ENCODE results near the gene NME3. TPM values are rescaled to one million over a fixed set of nuclear protein-coding genes. Genes with fewer than 3 reads are reported as not detected.
A peak's percentile ranks its signal among the peaks of the same experiment; 100 is the strongest.

NME3 gene
- total RNA-seq, 1 experiment from 2014 or later: 103 TPM

DNA sequence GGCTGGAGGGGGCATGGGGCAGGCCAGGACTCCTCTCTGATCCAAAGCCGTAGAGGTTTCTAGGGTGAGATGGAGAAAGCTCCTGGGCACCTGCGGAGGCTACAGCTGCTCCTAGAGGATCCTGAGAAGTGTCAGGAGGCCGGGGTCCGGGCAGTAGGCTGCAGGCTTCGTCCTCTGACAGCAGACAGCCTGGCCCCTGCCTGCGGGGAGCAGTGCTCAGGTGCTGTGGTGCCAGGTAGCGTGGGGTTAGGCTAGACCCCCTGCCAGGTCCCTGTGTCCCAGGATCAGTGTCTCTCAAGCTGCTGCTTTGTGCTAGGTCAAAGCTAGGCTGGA, 3.1 kb upstream of the NME3 start:
- Histone ChIP-seq H3K36me3 (ENCODE audit: control insufficient read depth in 1 of 2, insufficient read depth in 2 of 2, low read length in 2 of 2) (peaks cover 0 to 8% of the 10 kb centered on the region in 2 experiments; a peak in 3 of 4 replicates), H2AFZ (ENCODE audit: low read depth, low read length, poor library complexity, severe bottlenecking) (no peak overlapping the region), H3K27me3 (ENCODE audit: insufficient read depth, low read length) (no peaks in the 10 kb centered on the region), H3K4me1 (ENCODE audit: control insufficient read depth in 1 of 2, insufficient read depth in 2 of 2, low read length in 2 of 2) (peaks cover 13 to 25% of the 10 kb centered on the region in 2 experiments), H3K27ac (ENCODE audit: low read depth, low read length) (peak overlapping the region; percentile 95), H3K9ac (ENCODE audit: low read length) (peak overlapping the region; percentile 93), H3K9me2 (ENCODE audit: insufficient read depth) (no peaks in the 10 kb centered on the region), H3K79me2 (ENCODE audit: insufficient read depth, low read length) (peaks cover 52% of the 10 kb centered on the region), H3K9me3 (ENCODE audit: control insufficient read depth in 1 of 2, insufficient read depth in 1 of 2, low read depth in 1 of 2, low read length in 2 of 2) (no peaks in the 10 kb centered on the region), H4K20me1 (ENCODE audit: insufficient read depth) (peaks cover 5% of the 10 kb centered on the region; the same call in 1 of the 2 replicates), H3K4me3 (replicated peaks in 1 of 2; ENCODE audit: low read depth in 1 of 2, low read length in 2 of 2) (peak overlapping the region; percentile 88 to 97), H3K4me2 (ENCODE audit: low read length) (peak overlapping the region; percentile 100)
- CTCF ChIA-PET: interaction anchor here (1.3 to 1.7 kb wide), 2 partner anchors 8 to 68 kb away, joined by 3 to 9 read pairs; partner anchors contain the start of genes MAPK8IP3, NUBP2 and SPSB3
- TF ChIP-seq, protein P1, sequence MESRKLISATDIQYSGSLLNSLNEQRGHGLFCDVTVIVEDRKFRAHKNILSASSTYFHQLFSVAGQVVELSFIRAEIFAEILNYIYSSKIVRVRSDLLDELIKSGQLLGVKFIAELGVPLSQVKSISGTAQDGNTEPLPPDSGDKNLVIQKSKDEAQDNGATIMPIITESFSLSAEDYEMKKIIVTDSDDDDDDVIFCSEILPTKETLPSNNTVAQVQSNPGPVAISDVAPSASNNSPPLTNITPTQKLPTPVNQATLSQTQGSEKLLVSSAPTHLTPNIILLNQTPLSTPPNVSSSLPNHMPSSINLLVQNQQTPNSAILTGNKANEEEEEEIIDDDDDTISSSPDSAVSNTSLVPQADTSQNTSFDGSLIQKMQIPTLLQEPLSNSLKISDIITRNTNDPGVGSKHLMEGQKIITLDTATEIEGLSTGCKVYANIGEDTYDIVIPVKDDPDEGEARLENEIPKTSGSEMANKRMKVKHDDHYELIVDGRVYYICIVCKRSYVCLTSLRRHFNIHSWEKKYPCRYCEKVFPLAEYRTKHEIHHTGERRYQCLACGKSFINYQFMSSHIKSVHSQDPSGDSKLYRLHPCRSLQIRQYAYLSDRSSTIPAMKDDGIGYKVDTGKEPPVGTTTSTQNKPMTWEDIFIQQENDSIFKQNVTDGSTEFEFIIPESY (IDR thresholded peaks at IDR 0.05; ENCODE audit: extremely low read depth, insufficient replicate concordance, low read length): no peak
- TF ChIP-seq CBX3 (IDR thresholded peaks at IDR 0.05; ENCODE audit: low read depth): no peak
- no peak for TF ChIP-seq ZNF274 (IDR thresholded peaks at IDR 0.05; ENCODE audit: low read depth, low read length)
- TF ChIP-seq SRF (IDR thresholded peaks at IDR 0.05; ENCODE audit: low read depth): no peak
- intact Hi-C loops (cut with micrococcal nuclease): no loop called here
- no peak for ATAC-seq
- DNase-seq (ENCODE audit: low read depth, low spot score): no peak
- POLR2A ChIA-PET: no interaction called here
- RAD21 ChIA-PET (ENCODE audit: low non-redundant PET in 1 of 2, low total read pairs in 2 of 2, uncharacterized antibody in 2 of 2, unreplicated experiment in 2 of 2): no interaction called here
- BruUV-seq (replicated peaks): no TSS peak

DNA sequence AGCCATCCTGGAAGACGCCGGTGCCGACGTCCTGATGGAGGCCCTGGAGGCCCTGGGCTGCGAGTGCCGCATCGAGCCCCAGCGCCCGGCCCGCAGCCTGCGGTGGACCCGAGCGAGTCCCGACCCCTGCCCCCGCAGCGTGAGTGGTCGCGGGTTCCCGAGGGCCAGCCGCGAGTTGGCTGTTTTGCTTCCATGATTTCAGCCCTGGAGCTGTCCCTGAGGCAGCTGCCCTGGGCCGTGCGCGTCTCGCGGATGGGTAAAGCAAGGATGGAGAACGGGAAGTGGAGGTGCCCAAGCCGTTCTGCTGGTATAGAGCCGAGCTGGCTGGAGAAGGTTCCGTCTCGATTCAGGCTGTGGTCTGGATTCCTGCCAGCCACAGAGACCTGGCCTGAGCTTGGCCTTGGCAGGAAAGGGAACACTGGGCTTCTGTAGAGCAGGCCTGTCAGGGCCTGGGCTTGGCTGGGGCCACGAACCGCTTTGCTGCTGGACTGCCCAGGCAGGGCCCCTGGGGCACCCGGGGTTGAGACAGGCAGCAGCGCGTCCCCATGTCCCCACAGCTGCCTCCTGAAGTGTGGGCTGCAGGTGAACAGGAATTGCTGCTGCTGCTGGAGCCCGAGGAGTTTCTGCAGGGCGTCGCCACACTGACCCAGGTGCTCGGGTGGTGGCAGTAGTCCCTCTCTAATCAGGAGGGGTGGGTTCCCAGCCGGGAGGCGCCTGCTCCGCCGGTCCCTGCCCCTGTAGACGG, 2.5 kb upstream of the NME3 start:
- H3K9me2 ChIP-seq (ENCODE audit: insufficient read depth): no peaks in the 10 kb centered on the region
- no peak for ATAC-seq
- H3K27me3 ChIP-seq (ENCODE audit: insufficient read depth, low read length): no peaks in the 10 kb centered on the region
- TF ChIP-seq, protein P1 (IDR thresholded peaks at IDR 0.05; ENCODE audit: extremely low read depth, insufficient replicate concordance, low read length): no peak
- TF ChIP-seq RAD21 (IDR thresholded peaks at IDR 0.05; ENCODE audit: low read depth): no peak
- no peak for TF ChIP-seq EZH2 (IDR thresholded peaks at IDR 0.05)
- TF ChIP-seq TCF7L2 (IDR thresholded peaks at IDR 0.05; ENCODE audit: borderline replicate concordance, extremely low read depth, insufficient read depth, insufficient read length): no peak
- no peak for TF ChIP-seq SP1 (IDR thresholded peaks at IDR 0.05; ENCODE audit: low read depth)
- TF ChIP-seq, protein P2, sequence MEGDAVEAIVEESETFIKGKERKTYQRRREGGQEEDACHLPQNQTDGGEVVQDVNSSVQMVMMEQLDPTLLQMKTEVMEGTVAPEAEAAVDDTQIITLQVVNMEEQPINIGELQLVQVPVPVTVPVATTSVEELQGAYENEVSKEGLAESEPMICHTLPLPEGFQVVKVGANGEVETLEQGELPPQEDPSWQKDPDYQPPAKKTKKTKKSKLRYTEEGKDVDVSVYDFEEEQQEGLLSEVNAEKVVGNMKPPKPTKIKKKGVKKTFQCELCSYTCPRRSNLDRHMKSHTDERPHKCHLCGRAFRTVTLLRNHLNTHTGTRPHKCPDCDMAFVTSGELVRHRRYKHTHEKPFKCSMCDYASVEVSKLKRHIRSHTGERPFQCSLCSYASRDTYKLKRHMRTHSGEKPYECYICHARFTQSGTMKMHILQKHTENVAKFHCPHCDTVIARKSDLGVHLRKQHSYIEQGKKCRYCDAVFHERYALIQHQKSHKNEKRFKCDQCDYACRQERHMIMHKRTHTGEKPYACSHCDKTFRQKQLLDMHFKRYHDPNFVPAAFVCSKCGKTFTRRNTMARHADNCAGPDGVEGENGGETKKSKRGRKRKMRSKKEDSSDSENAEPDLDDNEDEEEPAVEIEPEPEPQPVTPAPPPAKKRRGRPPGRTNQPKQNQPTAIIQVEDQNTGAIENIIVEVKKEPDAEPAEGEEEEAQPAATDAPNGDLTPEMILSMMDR (IDR thresholded peaks at IDR 0.05 in 2 of 3, conservative IDR thresholded peaks at IDR 0.05 in 1 of 3; ENCODE audit: borderline replicate concordance in 1 of 3, insufficient read depth in 1 of 3, low read depth in 2 of 3, low read length in 2 of 3): no peak
- no peak for TF ChIP-seq FOSL1 (IDR thresholded peaks at IDR 0.05; ENCODE audit: low read depth)
- no peak for TF ChIP-seq EGR1 (IDR thresholded peaks at IDR 0.05; ENCODE audit: low read depth)
- TF ChIP-seq ELF1 (IDR thresholded peaks at IDR 0.05; ENCODE audit: borderline replicate concordance, low read depth): no peak
- no peak overlapping the region for H2AFZ ChIP-seq (ENCODE audit: low read depth, low read length, poor library complexity, severe bottlenecking)
- peaks cover 5% of the 10 kb centered on the region; the same call in 1 of the 2 replicates for H4K20me1 ChIP-seq (ENCODE audit: insufficient read depth)
- DNase-seq (ENCODE audit: low read depth, low spot score): no peak
- H3K4me2 ChIP-seq (ENCODE audit: low read length): peak overlapping the region; percentile 100
- RAD21 ChIA-PET (ENCODE audit: low non-redundant PET in 1 of 2, low total read pairs in 2 of 2, uncharacterized antibody in 2 of 2, unreplicated experiment in 2 of 2): no interaction called here
- H3K4me3 ChIP-seq (replicated peaks in 1 of 2; ENCODE audit: low read depth in 1 of 2, low read length in 2 of 2): peak overlapping the region; percentile 88 to 97
- peak overlapping the region; percentile 95 for H3K27ac ChIP-seq (ENCODE audit: low read depth, low read length)
- H3K4me1 ChIP-seq (ENCODE audit: control insufficient read depth in 1 of 2, insufficient read depth in 2 of 2, low read length in 2 of 2): peaks cover 14 to 29% of the 10 kb centered on the region in 2 experiments
- CTCF ChIA-PET: interaction anchor here (1.3 to 1.7 kb wide), 2 partner anchors 9 to 68 kb away, joined by 3 to 9 read pairs; partner anchors contain the start of genes MAPK8IP3, NUBP2 and SPSB3
- POLR2A ChIA-PET: no interaction called here
- intact Hi-C loops (cut with micrococcal nuclease): loop anchor here (1.0 kb wide), 1 partner anchor 8 kb away; the partner anchor contains the start of genes NUBP2 and SPSB3
- H3K9me3 ChIP-seq (ENCODE audit: control insufficient read depth in 1 of 2, insufficient read depth in 1 of 2, low read depth in 1 of 2, low read length in 2 of 2): no peaks in the 10 kb centered on the region
- H3K9ac ChIP-seq (ENCODE audit: low read length): peak overlapping the region; percentile 93
- TSS peak; percentile 20 for BruUV-seq (replicated peaks)
- H3K36me3 ChIP-seq (ENCODE audit: control insufficient read depth in 1 of 2, insufficient read depth in 2 of 2, low read length in 2 of 2): peaks cover 0 to 8% of the 10 kb centered on the region in 2 experiments; a peak in 3 of 4 replicates
- H3K79me2 ChIP-seq (ENCODE audit: insufficient read depth, low read length): peaks cover 52% of the 10 kb centered on the region
